ENCODE data around the gene ARMH3.

Gene ARMH3

DNA sequence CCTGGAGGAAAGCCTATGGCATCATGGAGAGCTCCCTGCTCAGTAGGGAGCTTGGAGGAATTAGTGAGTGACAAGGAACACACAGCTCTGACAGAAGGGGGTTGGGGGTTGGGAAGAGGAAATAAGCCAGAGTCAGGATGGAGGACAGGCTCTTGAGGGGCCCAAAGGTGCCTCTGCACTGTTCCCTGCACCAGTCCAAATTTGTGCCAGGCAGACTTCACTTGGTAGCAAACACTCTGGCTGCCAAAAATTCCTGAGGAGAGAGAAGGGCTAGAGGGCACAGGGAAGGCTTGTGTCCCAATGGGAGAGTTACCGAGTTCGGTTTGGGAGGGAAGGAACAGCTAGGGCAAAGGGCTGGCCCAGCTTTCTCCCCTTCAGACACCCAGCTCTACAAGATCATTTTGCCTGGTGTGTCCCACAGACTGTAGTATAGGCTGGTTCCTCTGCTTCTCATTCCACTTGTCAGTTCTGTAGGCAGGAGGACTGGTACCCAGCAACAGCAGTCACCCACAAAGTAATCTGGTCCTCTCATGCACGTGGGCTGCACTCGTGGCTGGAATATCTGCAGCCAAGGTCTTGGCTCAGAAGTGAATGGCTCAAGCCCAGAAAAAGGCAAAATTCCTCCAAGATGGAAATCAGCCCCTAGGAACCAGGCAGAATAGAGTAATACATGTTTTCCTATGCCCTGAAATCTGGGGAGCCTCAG, 204.4 kb downstream of the ARMH3 start:
- H3K36me3 ChIP-seq (ENCODE audit: control insufficient read depth, insufficient read depth, low read length) = no peaks in the 10 kb centered on the region

GRCh38 chr10:101850749-101851148, 205.2 kb downstream of the ARMH3 start:
- H3K9ac ChIP-seq (ENCODE audit: low read length) = no peak overlapping the region
- no peaks in the 10 kb centered on the region for H3K27me3 ChIP-seq (ENCODE audit: control insufficient read depth, insufficient read depth, low read length)
- no peaks in the 10 kb centered on the region for H3K4me1 ChIP-seq (ENCODE audit: control insufficient read depth, insufficient read depth, low read length)
- no peaks in the 10 kb centered on the region for H3K36me3 ChIP-seq (ENCODE audit: control insufficient read depth, insufficient read depth, low read length)
- no peaks in the 10 kb centered on the region for H3K9me3 ChIP-seq (ENCODE audit: control insufficient read depth, low read length)
- H3K4me3 ChIP-seq (ENCODE audit: low read length) = no peak overlapping the region

More for the DNA sequence above, 204.4 kb downstream of the ARMH3 start:
- Histone ChIP-seq H3K4me1 (ENCODE audit: control insufficient read depth, insufficient read depth, low read length) (no peaks in the 10 kb centered on the region), H3K9ac (ENCODE audit: low read length) (no peak overlapping the region), H3K4me3 (ENCODE audit: low read length) (no peak overlapping the region), H3K27me3 (ENCODE audit: control insufficient read depth, insufficient read depth, low read length) (no peaks in the 10 kb centered on the region), H3K9me3 (ENCODE audit: control insufficient read depth, low read length) (no peaks in the 10 kb centered on the region)

GRCh38 chr10:101848894-101849351, 207.1 kb downstream of the ARMH3 start:
- Histone ChIP-seq H3K4me1 (ENCODE audit: control insufficient read depth, insufficient read depth, low read length) (no peaks in the 10 kb centered on the region), H3K9me3 (ENCODE audit: control insufficient read depth, low read length) (no peaks in the 10 kb centered on the region), H3K27me3 (ENCODE audit: control insufficient read depth, insufficient read depth, low read length) (peaks cover 4% of the 10 kb centered on the region), H3K9ac (ENCODE audit: low read length) (no peak overlapping the region), H3K36me3 (ENCODE audit: control insufficient read depth, insufficient read depth, low read length) (no peaks in the 10 kb centered on the region), H3K4me3 (ENCODE audit: low read length) (no peak overlapping the region)

DNA sequence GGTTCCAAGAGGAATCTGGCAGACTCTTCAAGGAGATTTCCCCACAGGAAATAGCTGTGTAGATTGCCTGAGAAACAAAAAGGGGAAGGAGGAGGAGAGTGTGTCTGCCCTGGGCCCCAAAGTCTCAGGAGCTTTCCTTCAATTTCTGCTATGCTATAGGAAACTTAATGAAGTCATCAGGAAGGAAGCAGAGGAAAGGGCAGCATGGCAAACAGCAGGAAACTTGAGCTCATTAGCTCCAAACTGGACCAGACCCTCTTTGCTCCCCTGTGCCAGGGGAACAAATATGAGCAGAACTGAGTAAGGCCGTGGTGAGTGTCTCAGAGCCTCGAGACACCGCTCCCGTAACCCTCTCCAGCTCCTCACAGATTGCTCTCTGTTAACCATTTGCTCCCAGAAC, 207.6 kb downstream of the ARMH3 start:
- no peaks in the 10 kb centered on the region for H3K4me1 ChIP-seq (ENCODE audit: control insufficient read depth, insufficient read depth, low read length)

DNA sequence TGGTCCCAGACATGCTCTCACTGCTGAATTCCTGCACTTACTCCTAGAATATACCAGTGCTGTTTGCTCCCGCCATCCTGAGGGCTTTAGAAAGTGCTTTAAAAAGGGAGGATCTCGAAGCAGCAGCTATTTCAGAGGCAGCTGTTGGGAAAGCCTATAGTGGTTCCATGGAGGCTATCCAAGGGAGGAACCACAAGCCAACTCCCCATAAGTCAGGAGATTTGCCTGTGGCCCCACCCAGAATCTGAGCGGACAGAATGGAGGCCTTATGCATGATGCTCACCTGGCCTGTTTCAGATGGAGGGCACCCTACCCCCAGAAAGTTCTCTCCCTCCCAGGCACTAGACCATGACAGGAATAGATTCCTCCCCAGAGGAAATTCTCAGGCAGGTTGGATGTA, 210.1 kb downstream of the ARMH3 start:
- Histone ChIP-seq H3K27me3 (ENCODE audit: control insufficient read depth, insufficient read depth, low read length) (peaks cover 4% of the 10 kb centered on the region), H3K4me3 (ENCODE audit: low read length) (no peak overlapping the region), H3K9me3 (ENCODE audit: control insufficient read depth, low read length) (no peaks in the 10 kb centered on the region), H3K4me1 (ENCODE audit: control insufficient read depth, insufficient read depth, low read length) (peaks cover 5% of the 10 kb centered on the region), H3K36me3 (ENCODE audit: control insufficient read depth, insufficient read depth, low read length) (no peaks in the 10 kb centered on the region), H3K9ac (ENCODE audit: low read length) (no peak overlapping the region)

More for the DNA sequence above, 207.6 kb downstream of the ARMH3 start:
- H3K9ac ChIP-seq (ENCODE audit: low read length) = no peak overlapping the region
- H3K27me3 ChIP-seq (ENCODE audit: control insufficient read depth, insufficient read depth, low read length) = peaks cover 4% of the 10 kb centered on the region
- no peaks in the 10 kb centered on the region for H3K9me3 ChIP-seq (ENCODE audit: control insufficient read depth, low read length)
- H3K4me3 ChIP-seq (ENCODE audit: low read length) = no peak overlapping the region
- H3K36me3 ChIP-seq (ENCODE audit: control insufficient read depth, insufficient read depth, low read length) = no peaks in the 10 kb centered on the region

DNA sequence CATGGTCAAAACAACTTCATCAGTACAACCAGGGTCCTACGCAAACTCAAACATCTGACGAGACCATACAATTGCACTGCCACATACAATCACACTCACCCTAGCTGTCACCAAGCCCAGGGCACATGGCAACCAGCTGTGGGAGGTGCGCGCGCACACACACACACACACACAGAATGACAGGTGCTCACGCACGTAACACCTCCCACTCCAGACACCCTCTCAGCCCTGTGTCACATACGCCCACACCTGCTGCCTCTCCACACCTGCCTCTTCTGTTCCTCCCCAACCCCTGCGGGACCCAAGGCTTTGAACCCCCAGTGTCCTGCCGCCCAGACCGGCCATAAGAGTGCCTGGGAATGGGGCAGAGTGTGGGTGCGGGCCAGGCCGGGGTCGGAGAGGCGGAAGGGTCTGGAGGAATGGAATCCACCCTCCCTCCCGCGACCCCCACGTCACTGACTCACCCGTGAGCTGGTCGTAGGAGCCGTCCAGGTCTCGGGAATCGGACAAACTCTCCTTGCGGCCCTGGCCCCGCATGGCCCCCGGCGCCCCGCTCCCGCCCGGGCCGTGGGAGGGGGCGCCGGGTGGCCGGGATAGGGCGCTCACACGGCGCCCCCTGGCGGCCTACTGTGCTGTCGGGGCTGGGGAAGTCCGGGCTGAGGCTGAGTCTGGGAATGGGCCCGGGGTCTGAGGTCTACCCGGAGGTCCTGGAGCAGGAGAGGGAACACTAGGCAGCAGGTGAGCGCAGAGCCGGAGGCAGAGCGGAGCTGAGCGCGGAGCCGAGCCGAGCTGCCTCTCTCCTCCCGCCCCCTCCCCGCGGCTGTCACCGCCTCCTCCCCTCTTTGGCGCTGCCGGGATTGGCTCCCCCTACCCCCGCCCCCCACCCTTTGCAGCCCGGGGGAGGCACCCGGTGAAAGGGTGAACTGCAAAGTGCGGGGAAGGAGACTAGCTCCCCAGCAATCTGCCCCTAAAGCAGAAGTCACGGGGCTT, 212.6 kb downstream of the ARMH3 start, which contains the start of gene KCNIP2:
Gene KCNIP2 (minus strand): TSS at position 769 of the 990 bp plus-strand sequence. CDS start 232 bp downstream, at position 537.
- Histone ChIP-seq H3K36me3 (ENCODE audit: control insufficient read depth, insufficient read depth, low read length) (no peaks in the 10 kb centered on the region), H3K4me3 (ENCODE audit: low read length) (no peak within 1 kb of the TSS), H3K4me1 (ENCODE audit: control insufficient read depth, insufficient read depth, low read length) (peaks cover 21% of the 10 kb centered on the region), H3K27me3 (ENCODE audit: control insufficient read depth, insufficient read depth, low read length) (peaks cover 4% of the 10 kb centered on the region), H3K9me3 (ENCODE audit: control insufficient read depth, low read length) (no peaks in the 10 kb centered on the region), H3K9ac (ENCODE audit: low read length) (no peak within 1 kb of the TSS)

DNA sequence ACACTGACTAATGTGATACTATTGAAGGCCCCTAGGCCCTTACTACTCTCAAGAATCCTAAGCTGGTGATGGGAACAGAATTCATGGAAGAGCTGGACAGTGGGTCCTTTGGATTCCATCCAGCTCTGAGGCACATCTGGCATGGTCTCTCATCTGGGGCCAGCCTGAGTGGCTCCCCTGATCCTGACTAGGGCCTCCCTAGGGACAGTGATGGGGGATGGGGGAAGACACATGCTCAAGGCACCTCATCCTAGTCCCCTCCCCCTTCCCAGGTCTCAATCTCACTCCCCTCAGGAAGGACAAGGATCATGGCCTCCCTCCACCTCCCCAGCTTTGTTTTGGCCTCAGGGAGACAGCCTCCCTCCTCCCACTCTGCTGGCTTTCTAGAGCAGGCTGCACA, 214.1 kb downstream of the ARMH3 start:
- Histone ChIP-seq H3K27me3 (ENCODE audit: control insufficient read depth, insufficient read depth, low read length) (peaks cover 4% of the 10 kb centered on the region), H3K9ac (ENCODE audit: low read length) (no peak overlapping the region), H3K9me3 (ENCODE audit: control insufficient read depth, low read length) (no peaks in the 10 kb centered on the region), H3K4me3 (ENCODE audit: low read length) (no peak overlapping the region), H3K4me1 (ENCODE audit: control insufficient read depth, insufficient read depth, low read length) (peaks cover 21% of the 10 kb centered on the region), H3K36me3 (ENCODE audit: control insufficient read depth, insufficient read depth, low read length) (no peaks in the 10 kb centered on the region)

GRCh38 chr10:101840741-101841453, 215.1 kb downstream of the ARMH3 start:
- H3K27me3 ChIP-seq (ENCODE audit: control insufficient read depth, insufficient read depth, low read length) = peaks cover 4% of the 10 kb centered on the region
- peaks cover 21% of the 10 kb centered on the region for H3K4me1 ChIP-seq (ENCODE audit: control insufficient read depth, insufficient read depth, low read length)
- H3K36me3 ChIP-seq (ENCODE audit: control insufficient read depth, insufficient read depth, low read length) = no peaks in the 10 kb centered on the region
- H3K9ac ChIP-seq (ENCODE audit: low read length) = peak overlapping the region; percentile 9
- no peaks in the 10 kb centered on the region for H3K9me3 ChIP-seq (ENCODE audit: control insufficient read depth, low read length)
- no peak overlapping the region for H3K4me3 ChIP-seq (ENCODE audit: low read length)

DNA sequence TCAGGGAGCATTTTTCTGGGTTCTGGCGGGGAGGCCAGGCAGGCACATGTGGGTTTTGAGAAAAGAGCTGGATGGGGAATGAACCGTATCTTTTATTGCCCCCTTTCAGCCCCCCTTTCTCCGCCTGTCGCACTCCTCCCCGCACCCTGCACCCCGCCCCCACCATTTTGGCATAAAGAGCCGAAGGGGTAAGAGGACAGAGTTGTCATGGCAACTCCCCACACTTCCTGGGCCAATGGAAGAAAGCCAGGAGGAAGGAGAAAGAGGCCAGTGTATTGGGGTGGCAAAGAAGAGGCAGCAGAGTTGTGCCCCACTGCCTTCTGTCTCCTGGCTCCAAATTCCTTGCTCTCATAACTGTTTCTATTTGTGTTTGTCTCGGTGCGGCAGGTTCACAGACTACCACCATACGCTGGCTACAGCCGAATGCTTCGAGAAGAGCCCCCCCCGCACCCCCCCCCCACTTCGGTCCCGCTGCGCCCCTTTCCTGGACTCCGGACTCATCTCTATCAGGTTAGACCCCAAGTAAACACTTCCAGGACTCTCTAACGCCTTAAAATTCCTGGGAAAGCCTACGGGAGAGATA, 215.8 kb downstream of the ARMH3 start:
- peaks cover 4% of the 10 kb centered on the region for H3K27me3 ChIP-seq (ENCODE audit: control insufficient read depth, insufficient read depth, low read length)
- H3K9ac ChIP-seq (ENCODE audit: low read length) = no peak overlapping the region
- H3K36me3 ChIP-seq (ENCODE audit: control insufficient read depth, insufficient read depth, low read length) = no peaks in the 10 kb centered on the region
- peaks cover 21% of the 10 kb centered on the region for H3K4me1 ChIP-seq (ENCODE audit: control insufficient read depth, insufficient read depth, low read length)
- H3K4me3 ChIP-seq (ENCODE audit: low read length) = no peak overlapping the region
- no peaks in the 10 kb centered on the region for H3K9me3 ChIP-seq (ENCODE audit: control insufficient read depth, low read length)

- H3K9me3 ChIP-seq (ENCODE audit: control insufficient read depth, low read length) = no peaks in the 10 kb centered on the region
- H3K4me1 ChIP-seq (ENCODE audit: control insufficient read depth, insufficient read depth, low read length) = peaks cover 21% of the 10 kb centered on the region
- H3K27me3 ChIP-seq (ENCODE audit: control insufficient read depth, insufficient read depth, low read length) = peaks cover 4% of the 10 kb centered on the region
- H3K9ac ChIP-seq (ENCODE audit: low read length) = no peak overlapping the region
- H3K4me3 ChIP-seq (ENCODE audit: low read length) = no peak overlapping the region
- H3K36me3 ChIP-seq (ENCODE audit: control insufficient read depth, insufficient read depth, low read length) = no peaks in the 10 kb centered on the region
These were observed 216.4 kb downstream of the ARMH3 start for GRCh38 chr10:101839416-101840063.

DNA sequence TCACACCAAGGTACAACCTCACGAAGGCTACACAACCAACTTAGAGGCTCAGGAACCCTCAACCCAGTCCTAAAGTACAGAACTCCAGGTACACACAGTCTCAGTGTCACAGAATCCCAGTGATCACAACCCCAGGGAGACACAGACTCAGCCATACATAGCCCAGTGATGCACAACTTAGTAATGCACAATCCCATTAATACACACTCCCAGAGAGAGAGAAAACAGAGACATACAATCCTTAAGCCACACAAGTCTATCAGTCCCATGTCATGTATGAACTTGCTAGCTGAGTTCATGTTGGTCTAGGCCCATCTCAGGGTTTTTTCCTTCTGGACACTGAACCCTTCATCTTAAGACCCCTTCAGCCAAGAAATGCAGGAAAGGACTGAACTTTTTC, 217.0 kb downstream of the ARMH3 start:
- H3K27me3 ChIP-seq (ENCODE audit: control insufficient read depth, insufficient read depth, low read length) = no peaks in the 10 kb centered on the region
- H3K4me3 ChIP-seq (ENCODE audit: low read length) = no peak overlapping the region
- no peaks in the 10 kb centered on the region for H3K9me3 ChIP-seq (ENCODE audit: control insufficient read depth, low read length)
- H3K9ac ChIP-seq (ENCODE audit: low read length) = no peak overlapping the region
- no peaks in the 10 kb centered on the region for H3K36me3 ChIP-seq (ENCODE audit: control insufficient read depth, insufficient read depth, low read length)
- H3K4me1 ChIP-seq (ENCODE audit: control insufficient read depth, insufficient read depth, low read length) = peaks cover 21% of the 10 kb centered on the region
